HepG2 (cell line): ENCODE data around the gene C4orf17. TPM values are rescaled to one million over a fixed set of nuclear protein-coding genes. Genes with fewer than 3 reads are reported as not detected.

Experiments used
- PAX8 ChIP-seq: sonication (generic); formaldehyde crosslinking; IDR thresholded peaks from 2 replicates; pipeline ENCODE4 v1.8.0; 2022; ENCODE audit warnings: mild to moderate bottlenecking, missing genetic modification reagents, borderline replicate concordance
- SRY ChIP-seq: sonication (generic); formaldehyde crosslinking; IDR thresholded peaks from 2 replicates; pipeline ENCODE4 v1.8.0; 2022; ENCODE audit warnings: mild to moderate bottlenecking, missing genetic modification reagents
- ZFP1 ChIP-seq: IDR thresholded peaks from 2 replicates; pipeline ENCODE4 v1.6.1; 2016
- ZNF101 ChIP-seq: sonication (generic); formaldehyde crosslinking; IDR thresholded peaks from 2 replicates; pipeline ENCODE4 v1.4.0; 2020; ENCODE audit warnings: mild to moderate bottlenecking, low read depth, missing genetic modification reagents, borderline replicate concordance
- ZNF678 ChIP-seq: sonication (generic); formaldehyde crosslinking; IDR thresholded peaks from 2 replicates; pipeline ENCODE4 v1.4.0; 2020; ENCODE audit warnings: mild to moderate bottlenecking, missing genetic modification reagents
- polyA plus RNA-seq, 8 experiments: library from polyadenylated mRNA; depleted of rRNA in 3 of 8; stranded (reverse) in 7 of 8; unstranded in 1 of 8; fragments of >200 nt; fragmentation: Illumina TruSeq in 4 of 8; extraction: Trizol in 4 of 8; gene quantifications; 2 replicates each; pipeline versions ENCODE4 v1.2.1 to v1.2.3, GENCODE V29; 2011 to 2016; ENCODE audit warnings: low read depth in 4 of 8, missing spikeins in 1 of 8, mixed read lengths in 1 of 8; ENCODE audit not compliant: insufficient read depth in 1 of 8
- total RNA-seq, 5 experiments: library from RNA; depleted of rRNA; stranded (reverse); fragments of >200 nt; fragmentation: Illumina TruSeq; extraction: Trizol; gene quantifications; 2 replicates each; pipeline ENCODE4 v1.2.3, GENCODE V29; 2016; ENCODE audit warnings: low read depth in 1 of 5
- TF ChIP-seq, protein P1 (sequence below): sonication (generic); formaldehyde crosslinking; IDR thresholded peaks from 2 replicates; pipeline ENCODE4 v1.8.0; 2022; ENCODE audit warnings: missing genetic modification reagents, mild to moderate bottlenecking, inconsistent platforms, borderline replicate concordance
- TF ChIP-seq, protein P2 (sequence below): sonication (generic); formaldehyde crosslinking; conservative IDR thresholded peaks from 2 replicates; pipeline ENCODE4 v1.4.0; 2020; ENCODE audit warnings: mild to moderate bottlenecking, missing genetic modification reagents, moderate library complexity
- TF ChIP-seq, protein P3 (sequence below): IDR thresholded peaks from 2 replicates; pipeline ENCODE4 v1.6.1; 2016; ENCODE audit warnings: missing compliant biosample characterization, missing genetic modification reagents, borderline replicate concordance
- TF ChIP-seq, protein P4 (sequence below): sonication (generic); formaldehyde crosslinking; IDR thresholded peaks from 2 replicates; pipeline ENCODE4 v1.4.0; 2020; ENCODE audit warnings: missing genetic modification reagents, borderline replicate concordance
- TF ChIP-seq, protein P5 (sequence below), 2 experiments: sonication (generic) in 1 of 2; formaldehyde crosslinking in 1 of 2; IDR thresholded peaks; 2 replicates each; pipeline versions ENCODE4 v1.6.1 to v1.9.0; 2014 to 2022; ENCODE audit warnings: antibody characterized with exemption in 1 of 2, borderline replicate concordance in 1 of 2, inconsistent platforms in 1 of 2, low read depth in 1 of 2, missing genetic modification reagents in 1 of 2

The C4orf17 gene
- total and polyA plus RNA-seq, 2 of the 13 experiments (the other 11 are each of a cell fraction or from before 2014, with no cell fraction given): not detected

DNA sequence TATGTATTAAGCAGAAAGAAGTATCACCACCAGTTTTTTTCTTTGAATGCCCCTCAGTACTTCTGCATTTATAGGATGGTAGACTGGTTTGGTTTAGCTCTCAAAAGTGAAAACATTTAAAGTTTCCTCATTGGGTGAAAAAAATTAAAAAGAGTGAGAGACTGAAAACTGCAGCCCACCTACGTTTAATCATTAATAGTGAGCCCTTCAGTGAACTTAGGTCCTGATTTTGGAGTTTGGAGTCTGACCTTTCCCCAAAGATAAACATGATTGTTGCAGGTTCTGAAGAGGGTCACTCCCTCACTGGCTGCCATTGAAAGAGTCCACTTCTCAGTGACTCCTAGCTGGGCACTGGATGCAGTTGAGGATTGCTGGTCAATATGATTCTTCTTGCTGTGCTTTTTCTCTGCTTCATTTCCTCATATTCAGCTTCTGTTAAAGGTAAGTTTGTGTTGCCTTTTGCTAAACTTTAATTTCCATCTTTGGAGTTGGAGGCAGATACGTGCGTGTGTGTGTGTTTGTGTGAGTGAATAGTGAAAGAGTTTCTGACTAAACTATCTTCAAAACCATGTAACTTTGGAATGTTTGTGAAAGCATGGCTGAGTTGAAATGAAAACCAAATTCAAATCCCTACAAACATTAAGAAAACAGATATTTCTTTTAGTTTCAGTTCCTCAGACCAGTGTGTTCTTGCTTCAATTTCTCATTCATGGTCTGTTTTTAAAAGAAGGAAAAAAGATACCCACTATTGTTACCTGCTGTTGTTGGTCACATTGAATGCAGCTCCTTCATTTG is 63.9 kb downstream of the C4orf17 start, which contains the start of gene MTTP (continued):
- TF ChIP-seq, protein P1, sequence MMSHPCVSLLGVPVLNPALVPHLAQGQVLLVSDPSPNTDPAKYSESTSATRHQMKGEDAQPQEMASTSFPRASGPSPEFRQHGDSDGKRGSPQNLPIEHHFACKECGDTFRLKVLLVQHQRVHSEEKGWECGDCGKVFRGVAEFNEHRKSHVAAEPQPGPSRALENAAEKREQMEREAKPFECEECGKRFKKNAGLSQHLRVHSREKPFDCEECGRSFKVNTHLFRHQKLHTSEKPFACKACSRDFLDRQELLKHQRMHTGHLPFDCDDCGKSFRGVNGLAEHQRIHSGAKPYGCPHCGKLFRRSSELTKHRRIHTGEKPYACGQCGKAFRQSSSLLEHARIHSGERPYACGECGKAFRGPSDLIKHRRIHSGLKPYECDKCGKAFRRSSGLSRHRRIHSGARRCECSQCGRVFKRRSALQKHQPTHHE (CRISPR knock-in tag): no peak
- TF ChIP-seq SRY: no peak
- TF ChIP-seq, protein P2, sequence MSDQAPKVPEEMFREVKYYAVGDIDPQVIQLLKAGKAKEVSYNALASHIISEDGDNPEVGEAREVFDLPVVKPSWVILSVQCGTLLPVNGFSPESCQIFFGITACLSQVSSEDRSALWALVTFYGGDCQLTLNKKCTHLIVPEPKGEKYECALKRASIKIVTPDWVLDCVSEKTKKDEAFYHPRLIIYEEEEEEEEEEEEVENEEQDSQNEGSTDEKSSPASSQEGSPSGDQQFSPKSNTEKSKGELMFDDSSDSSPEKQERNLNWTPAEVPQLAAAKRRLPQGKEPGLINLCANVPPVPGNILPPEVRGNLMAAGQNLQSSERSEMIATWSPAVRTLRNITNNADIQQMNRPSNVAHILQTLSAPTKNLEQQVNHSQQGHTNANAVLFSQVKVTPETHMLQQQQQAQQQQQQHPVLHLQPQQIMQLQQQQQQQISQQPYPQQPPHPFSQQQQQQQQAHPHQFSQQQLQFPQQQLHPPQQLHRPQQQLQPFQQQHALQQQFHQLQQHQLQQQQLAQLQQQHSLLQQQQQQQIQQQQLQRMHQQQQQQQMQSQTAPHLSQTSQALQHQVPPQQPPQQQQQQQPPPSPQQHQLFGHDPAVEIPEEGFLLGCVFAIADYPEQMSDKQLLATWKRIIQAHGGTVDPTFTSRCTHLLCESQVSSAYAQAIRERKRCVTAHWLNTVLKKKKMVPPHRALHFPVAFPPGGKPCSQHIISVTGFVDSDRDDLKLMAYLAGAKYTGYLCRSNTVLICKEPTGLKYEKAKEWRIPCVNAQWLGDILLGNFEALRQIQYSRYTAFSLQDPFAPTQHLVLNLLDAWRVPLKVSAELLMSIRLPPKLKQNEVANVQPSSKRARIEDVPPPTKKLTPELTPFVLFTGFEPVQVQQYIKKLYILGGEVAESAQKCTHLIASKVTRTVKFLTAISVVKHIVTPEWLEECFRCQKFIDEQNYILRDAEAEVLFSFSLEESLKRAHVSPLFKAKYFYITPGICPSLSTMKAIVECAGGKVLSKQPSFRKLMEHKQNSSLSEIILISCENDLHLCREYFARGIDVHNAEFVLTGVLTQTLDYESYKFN (CRISPR knock-in tag): peak; percentile 97
- TF ChIP-seq, protein P3, sequence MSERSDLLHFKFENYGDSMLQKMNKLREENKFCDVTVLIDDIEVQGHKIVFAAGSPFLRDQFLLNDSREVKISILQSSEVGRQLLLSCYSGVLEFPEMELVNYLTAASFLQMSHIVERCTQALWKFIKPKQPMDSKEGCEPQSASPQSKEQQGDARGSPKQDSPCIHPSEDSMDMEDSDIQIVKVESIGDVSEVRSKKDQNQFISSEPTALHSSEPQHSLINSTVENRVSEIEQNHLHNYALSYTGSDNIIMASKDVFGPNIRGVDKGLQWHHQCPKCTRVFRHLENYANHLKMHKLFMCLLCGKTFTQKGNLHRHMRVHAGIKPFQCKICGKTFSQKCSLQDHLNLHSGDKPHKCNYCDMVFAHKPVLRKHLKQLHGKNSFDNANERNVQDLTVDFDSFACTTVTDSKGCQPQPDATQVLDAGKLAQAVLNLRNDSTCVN: no peak
- TF ChIP-seq, protein P4, sequence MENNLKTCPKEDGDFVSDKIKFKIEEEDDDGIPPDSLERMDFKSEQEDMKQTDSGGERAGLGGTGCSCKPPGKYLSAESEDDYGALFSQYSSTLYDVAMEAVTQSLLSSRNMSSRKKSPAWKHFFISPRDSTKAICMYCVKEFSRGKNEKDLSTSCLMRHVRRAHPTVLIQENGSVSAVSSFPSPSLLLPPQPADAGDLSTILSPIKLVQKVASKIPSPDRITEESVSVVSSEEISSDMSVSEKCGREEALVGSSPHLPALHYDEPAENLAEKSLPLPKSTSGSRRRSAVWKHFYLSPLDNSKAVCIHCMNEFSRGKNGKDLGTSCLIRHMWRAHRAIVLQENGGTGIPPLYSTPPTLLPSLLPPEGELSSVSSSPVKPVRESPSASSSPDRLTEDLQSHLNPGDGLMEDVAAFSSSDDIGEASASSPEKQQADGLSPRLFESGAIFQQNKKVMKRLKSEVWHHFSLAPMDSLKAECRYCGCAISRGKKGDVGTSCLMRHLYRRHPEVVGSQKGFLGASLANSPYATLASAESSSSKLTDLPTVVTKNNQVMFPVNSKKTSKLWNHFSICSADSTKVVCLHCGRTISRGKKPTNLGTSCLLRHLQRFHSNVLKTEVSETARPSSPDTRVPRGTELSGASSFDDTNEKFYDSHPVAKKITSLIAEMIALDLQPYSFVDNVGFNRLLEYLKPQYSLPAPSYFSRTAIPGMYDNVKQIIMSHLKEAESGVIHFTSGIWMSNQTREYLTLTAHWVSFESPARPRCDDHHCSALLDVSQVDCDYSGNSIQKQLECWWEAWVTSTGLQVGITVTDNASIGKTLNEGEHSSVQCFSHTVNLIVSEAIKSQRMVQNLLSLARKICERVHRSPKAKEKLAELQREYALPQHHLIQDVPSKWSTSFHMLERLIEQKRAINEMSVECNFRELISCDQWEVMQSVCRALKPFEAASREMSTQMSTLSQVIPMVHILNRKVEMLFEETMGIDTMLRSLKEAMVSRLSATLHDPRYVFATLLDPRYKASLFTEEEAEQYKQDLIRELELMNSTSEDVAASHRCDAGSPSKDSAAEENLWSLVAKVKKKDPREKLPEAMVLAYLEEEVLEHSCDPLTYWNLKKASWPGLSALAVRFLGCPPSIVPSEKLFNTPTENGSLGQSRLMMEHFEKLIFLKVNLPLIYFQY (CRISPR knock-in tag): peak; percentile 59; the same call in 1 of the 2 replicates
- TF ChIP-seq ZFP1 (CRISPR knock-in tag): peak; percentile 32; the same call in 1 of the 2 replicates
- TF ChIP-seq PAX8 (CRISPR knock-in tag): no peak
- no peak for TF ChIP-seq ZNF678 (CRISPR knock-in tag)
- TF ChIP-seq, protein P5, sequence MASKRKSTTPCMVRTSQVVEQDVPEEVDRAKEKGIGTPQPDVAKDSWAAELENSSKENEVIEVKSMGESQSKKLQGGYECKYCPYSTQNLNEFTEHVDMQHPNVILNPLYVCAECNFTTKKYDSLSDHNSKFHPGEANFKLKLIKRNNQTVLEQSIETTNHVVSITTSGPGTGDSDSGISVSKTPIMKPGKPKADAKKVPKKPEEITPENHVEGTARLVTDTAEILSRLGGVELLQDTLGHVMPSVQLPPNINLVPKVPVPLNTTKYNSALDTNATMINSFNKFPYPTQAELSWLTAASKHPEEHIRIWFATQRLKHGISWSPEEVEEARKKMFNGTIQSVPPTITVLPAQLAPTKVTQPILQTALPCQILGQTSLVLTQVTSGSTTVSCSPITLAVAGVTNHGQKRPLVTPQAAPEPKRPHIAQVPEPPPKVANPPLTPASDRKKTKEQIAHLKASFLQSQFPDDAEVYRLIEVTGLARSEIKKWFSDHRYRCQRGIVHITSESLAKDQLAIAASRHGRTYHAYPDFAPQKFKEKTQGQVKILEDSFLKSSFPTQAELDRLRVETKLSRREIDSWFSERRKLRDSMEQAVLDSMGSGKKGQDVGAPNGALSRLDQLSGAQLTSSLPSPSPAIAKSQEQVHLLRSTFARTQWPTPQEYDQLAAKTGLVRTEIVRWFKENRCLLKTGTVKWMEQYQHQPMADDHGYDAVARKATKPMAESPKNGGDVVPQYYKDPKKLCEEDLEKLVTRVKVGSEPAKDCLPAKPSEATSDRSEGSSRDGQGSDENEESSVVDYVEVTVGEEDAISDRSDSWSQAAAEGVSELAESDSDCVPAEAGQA (IDR thresholded peaks at IDR 0.05; ENCODE audit: low read depth): no peak
- TF ChIP-seq, protein P5 (CRISPR knock-in tag; IDR thresholded peaks at IDR 0.05; ENCODE audit: borderline replicate concordance): no peak
- no peak for TF ChIP-seq ZNF101
